HepG2 (cell line): ENCODE data around the gene ZNF618. TPM values are rescaled to one million over a fixed set of nuclear protein-coding genes. Genes with fewer than 3 reads are reported as not detected.

Source experiments
- FOXK2 ChIP-seq: fragments of 450-650 bp; IDR thresholded peaks from 2 replicates; pipeline ENCODE4 v1.6.1; 2016
- GATAD2A ChIP-seq: IDR thresholded peaks from 2 replicates; pipeline ENCODE4 v1.6.1; 2016
- HMG20B ChIP-seq: conservative IDR thresholded peaks from 2 replicates; pipeline ENCODE4 v1.6.1; 2016; ENCODE audit warnings: missing genetic modification reagents, missing compliant biosample characterization
- HMGXB3 ChIP-seq: sonication (generic); formaldehyde crosslinking; IDR thresholded peaks from 2 replicates; pipeline ENCODE4 v1.4.0; 2020; ENCODE audit warnings: missing genetic modification reagents, borderline replicate concordance
- KDM1A ChIP-seq: IDR thresholded peaks from 2 replicates; pipeline ENCODE4 v1.6.1; 2016; ENCODE audit warnings: missing compliant biosample characterization
- MED13 ChIP-seq: sonication (generic); formaldehyde crosslinking; IDR thresholded peaks from 2 replicates; pipeline ENCODE4 v1.5.0; 2020; ENCODE audit warnings: missing genetic modification reagents
- NFATC3 ChIP-seq: sonication (generic); formaldehyde crosslinking; IDR thresholded peaks from 2 replicates; pipeline ENCODE4 v1.5.1; 2020; ENCODE audit warnings: mild to moderate bottlenecking, missing genetic modification reagents
- NRL ChIP-seq: sonication (generic); formaldehyde crosslinking; IDR thresholded peaks from 2 replicates; pipeline ENCODE4 v1.5.0; 2020; ENCODE audit warnings: missing genetic modification reagents, mild to moderate bottlenecking, moderate library complexity, borderline replicate concordance
- PCBP2 ChIP-seq: fragments of 200-400 bp; formaldehyde crosslinking; optimal IDR thresholded peaks from 2 replicates; pipeline ENCODE3; 2018; ENCODE audit warnings: low read length, low read depth; ENCODE audit not compliant: poor library complexity, severe bottlenecking
- PITX1 ChIP-seq: sonication (generic); formaldehyde crosslinking; IDR thresholded peaks from 2 replicates; pipeline ENCODE4 v1.5.1; 2020; ENCODE audit warnings: mild to moderate bottlenecking, missing genetic modification reagents
- RARG ChIP-seq: sonication (generic); formaldehyde crosslinking; IDR thresholded peaks from 2 replicates; pipeline ENCODE4 v1.4.0; 2020; ENCODE audit warnings: low read depth, mild to moderate bottlenecking, missing genetic modification reagents
- RORA ChIP-seq: sonication (generic); formaldehyde crosslinking; IDR thresholded peaks from 2 replicates; pipeline ENCODE4 v1.5.0; 2020; ENCODE audit warnings: mild to moderate bottlenecking, missing genetic modification reagents, moderate library complexity
- U2AF2 ChIP-seq: fragments of 200-400 bp; formaldehyde crosslinking; IDR thresholded peaks from 2 replicates; pipeline ENCODE4 v1.6.1; 2017; ENCODE audit warnings: low read depth, mild to moderate bottlenecking, low read length
- ZFP36L2 ChIP-seq: sonication (generic); formaldehyde crosslinking; IDR thresholded peaks from 2 replicates; pipeline ENCODE4 v1.4.0; 2020; ENCODE audit warnings: missing genetic modification reagents
- polyA plus RNA-seq, 8 experiments: library from polyadenylated mRNA; depleted of rRNA in 3 of 8; stranded (reverse) in 7 of 8; unstranded in 1 of 8; fragments of >200 nt; fragmentation: Illumina TruSeq in 4 of 8; extraction: Trizol in 4 of 8; gene quantifications; 2 replicates each; pipeline versions ENCODE4 v1.2.1 to v1.2.3, GENCODE V29; 2011 to 2016; ENCODE audit warnings: low read depth in 4 of 8, missing spikeins in 1 of 8, mixed read lengths in 1 of 8; ENCODE audit not compliant: insufficient read depth in 1 of 8
- total RNA-seq, 5 experiments: library from RNA; depleted of rRNA; stranded (reverse); fragments of >200 nt; fragmentation: Illumina TruSeq; extraction: Trizol; gene quantifications; 2 replicates each; pipeline ENCODE4 v1.2.3, GENCODE V29; 2016; ENCODE audit warnings: low read depth in 1 of 5
- TF ChIP-seq, protein P1 (sequence below): sonication (generic); formaldehyde crosslinking; IDR thresholded peaks from 2 replicates; pipeline ENCODE4 v1.5.0; 2020; ENCODE audit warnings: mild to moderate bottlenecking, low read depth, missing genetic modification reagents, borderline replicate concordance
- TF ChIP-seq, protein P2 (sequence below): sonication (generic); formaldehyde crosslinking; IDR thresholded peaks from 2 replicates; pipeline ENCODE4 v1.4.0; 2020; ENCODE audit warnings: missing genetic modification reagents
- TF ChIP-seq, protein P3 (sequence below): sonication (generic); formaldehyde crosslinking; IDR thresholded peaks from 2 replicates; pipeline ENCODE4 v1.4.0; 2020; ENCODE audit warnings: mild to moderate bottlenecking, missing genetic modification reagents

Gene ZNF618
- total and polyA plus RNA-seq, 2 of the 13 experiments (the other 11 are each of a cell fraction or from before 2014, with no cell fraction given) = 0.07 TPM

DNA sequence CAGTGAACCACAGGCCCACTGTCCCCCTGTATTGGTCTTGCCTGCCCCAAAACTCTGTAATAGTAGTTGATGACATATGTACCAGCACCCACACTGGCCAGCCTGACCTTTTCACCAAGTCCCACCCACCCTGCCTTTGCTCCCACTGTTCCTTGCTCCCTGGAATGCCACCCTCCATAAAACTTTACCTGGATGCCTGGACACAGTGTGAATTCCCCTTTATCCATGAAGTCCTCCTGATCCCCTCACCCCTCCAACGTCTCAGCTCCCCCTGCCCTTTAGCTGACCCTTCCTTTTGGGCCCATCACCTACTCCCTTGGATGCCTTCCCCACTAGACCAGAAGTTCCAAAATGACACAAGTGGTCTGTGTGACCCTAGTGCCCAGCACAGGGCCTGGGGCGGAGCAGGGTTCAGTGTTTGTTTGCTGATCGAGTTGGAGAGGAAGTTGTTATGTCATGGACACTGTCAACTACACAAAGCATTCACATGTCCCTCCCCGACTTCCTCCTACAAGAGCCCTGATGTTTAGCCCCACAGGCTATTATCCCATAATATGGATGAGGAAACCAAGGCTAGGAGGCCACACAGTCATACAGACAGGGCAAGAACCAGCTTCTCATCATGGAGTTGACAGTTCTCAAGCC is 185.8 kb downstream of the ZNF618 start (continued):
- TF ChIP-seq, protein P1, sequence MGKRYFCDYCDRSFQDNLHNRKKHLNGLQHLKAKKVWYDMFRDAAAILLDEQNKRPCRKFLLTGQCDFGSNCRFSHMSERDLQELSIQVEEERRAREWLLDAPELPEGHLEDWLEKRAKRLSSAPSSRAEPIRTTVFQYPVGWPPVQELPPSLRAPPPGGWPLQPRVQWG (CRISPR knock-in tag) = no peak
- TF ChIP-seq MED13 (CRISPR knock-in tag) (no peak), RARG (no peak), GATAD2A (peak; percentile 60), HMGXB3 (CRISPR knock-in tag) (no peak), ZFP36L2 (CRISPR knock-in tag) (no peak), FOXK2 (no peak), KDM1A (CRISPR knock-in tag) (no peak), PITX1 (CRISPR knock-in tag) (peak; percentile 52; the same call in 1 of the 2 replicates), NFATC3 (CRISPR knock-in tag) (no peak), NRL (CRISPR knock-in tag) (no peak), RORA (CRISPR knock-in tag) (no peak), HMG20B (no peak), U2AF2 (no peak), PCBP2 (no peak)
- TF ChIP-seq, protein P2, sequence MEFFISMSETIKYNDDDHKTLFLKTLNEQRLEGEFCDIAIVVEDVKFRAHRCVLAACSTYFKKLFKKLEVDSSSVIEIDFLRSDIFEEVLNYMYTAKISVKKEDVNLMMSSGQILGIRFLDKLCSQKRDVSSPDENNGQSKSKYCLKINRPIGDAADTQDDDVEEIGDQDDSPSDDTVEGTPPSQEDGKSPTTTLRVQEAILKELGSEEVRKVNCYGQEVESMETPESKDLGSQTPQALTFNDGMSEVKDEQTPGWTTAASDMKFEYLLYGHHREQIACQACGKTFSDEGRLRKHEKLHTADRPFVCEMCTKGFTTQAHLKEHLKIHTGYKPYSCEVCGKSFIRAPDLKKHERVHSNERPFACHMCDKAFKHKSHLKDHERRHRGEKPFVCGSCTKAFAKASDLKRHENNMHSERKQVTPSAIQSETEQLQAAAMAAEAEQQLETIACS (CRISPR knock-in tag) = no peak
- TF ChIP-seq, protein P3, sequence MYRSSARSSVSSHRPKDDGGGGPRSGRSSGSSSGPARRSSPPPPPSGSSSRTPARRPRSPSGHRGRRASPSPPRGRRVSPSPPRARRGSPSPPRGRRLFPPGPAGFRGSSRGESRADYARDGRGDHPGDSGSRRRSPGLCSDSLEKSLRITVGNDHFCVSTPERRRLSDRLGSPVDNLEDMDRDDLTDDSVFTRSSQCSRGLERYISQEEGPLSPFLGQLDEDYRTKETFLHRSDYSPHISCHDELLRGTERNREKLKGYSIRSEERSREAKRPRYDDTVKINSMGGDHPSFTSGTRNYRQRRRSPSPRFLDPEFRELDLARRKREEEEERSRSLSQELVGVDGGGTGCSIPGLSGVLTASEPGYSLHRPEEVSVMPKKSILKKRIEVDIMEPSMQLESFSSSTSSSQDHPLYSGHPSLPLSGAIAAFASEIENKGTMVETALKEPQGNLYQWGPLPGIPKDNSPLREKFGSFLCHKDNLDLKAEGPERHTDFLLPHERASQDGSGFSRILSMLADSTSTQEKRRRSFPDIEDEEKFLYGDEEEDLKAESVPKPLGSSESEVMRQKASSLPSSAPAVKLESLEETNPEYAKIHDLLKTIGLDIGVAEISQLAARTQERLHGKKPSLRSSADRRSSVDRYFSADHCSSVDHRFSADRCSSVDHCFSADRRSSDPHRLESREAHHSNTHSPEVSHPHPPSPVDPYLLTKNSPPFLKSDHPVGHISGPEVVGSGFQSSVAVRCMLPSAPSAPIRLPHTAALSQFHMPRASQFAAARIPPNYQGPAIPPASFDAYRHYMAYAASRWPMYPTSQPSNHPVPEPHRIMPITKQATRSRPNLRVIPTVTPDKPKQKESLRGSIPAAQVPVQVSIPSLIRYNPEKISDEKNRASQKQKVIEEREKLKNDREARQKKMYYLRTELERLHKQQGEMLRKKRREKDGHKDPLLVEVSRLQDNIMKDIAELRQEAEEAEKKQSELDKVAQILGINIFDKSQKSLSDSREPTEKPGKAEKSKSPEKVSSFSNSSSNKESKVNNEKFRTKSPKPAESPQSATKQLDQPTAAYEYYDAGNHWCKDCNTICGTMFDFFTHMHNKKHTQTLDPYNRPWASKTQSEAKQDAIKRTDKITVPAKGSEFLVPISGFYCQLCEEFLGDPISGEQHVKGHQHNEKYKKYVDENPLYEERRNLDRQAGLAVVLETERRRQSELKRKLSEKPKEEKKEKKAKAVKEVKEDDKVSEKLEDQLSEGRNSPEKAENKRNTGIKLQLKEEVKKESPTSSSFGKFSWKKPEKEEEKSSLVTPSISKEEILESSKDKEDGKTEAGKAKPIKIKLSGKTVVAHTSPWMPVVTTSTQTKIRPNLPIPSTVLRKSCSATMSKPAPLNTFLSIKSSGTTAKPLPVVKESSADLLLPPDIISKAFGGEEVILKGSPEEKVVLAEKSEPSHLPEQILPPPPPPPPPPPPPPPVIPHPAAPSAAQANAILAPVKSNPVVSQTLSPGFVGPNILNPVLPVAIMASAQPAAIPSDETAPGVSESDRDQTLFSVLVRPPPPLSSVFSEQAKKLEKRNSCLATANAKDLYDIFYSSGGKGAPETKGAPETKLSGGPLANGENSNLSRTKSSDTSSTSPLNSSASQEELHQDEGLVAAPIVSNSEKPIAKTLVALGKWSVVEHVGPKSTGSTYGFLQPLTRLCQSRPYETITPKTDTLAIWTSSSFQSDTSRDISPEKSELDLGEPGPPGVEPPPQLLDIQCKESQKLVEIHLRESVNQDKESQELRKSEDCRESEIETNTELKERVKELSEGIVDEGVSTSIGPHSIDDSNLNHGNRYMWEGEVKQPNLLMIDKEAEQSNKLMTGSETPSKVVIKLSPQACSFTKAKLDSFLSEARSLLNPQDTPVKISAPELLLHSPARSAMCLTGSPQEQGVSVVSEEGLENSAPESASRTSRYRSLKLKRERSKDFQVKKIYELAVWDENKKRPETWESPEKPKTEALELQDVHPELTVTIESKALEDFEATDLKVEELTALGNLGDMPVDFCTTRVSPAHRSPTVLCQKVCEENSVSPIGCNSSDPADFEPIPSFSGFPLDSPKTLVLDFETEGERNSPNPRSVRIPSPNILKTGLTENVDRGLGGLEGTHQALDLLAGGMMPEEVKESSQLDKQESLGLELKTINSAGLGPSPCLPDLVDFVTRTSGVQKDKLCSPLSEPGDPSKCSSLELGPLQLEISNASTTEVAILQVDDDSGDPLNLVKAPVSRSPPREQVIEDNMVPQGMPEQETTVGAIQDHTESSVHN (CRISPR knock-in tag) = no peak
